AG08396 (cell line): ENCODE data around the gene NR2C2.

Source experiments
- DNase-seq: peaks from one replicate; pipeline ENCODE4 v3.0.0; 2012; ENCODE audit warnings: low spot score, mixed read lengths

Gene NR2C2

GRCh38 chr3:14921811-14922705 lies 25.3 kb upstream of the NR2C2 start:
- DNase-seq = no peak

GRCh38 chr3:14922863-14923262 lies 24.5 kb upstream of the NR2C2 start:
- no peak for DNase-seq

GRCh38 chr3:14923476-14923875 lies 23.9 kb upstream of the NR2C2 start:
- DNase-seq = no peak

GRCh38 chr3:14925729-14926591 lies 21.4 kb upstream of the NR2C2 start:
- peak; percentile 57 for DNase-seq

DNA sequence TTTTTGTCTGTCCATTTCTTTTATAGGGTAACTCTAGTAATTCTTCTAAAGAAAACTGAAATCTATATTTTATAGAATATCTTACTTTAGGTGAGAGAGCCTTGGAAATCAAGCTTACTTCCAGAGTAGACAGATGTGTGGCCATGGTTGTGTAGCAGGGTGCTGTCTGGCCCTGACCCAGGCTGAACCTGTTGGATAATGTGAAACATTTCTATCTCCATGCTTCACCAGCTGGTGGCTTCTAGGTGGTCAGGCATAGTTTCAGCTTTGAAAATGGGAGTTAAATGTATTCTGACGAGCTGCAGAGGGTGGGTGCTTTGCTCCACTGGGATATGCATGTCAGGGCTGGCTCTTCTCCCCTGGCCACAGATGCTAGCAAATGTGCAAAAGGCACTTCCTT lies 20.8 kb upstream of the NR2C2 start:
- DNase-seq = no peak

GRCh38 chr3:14927308-14927707 lies 20.1 kb upstream of the NR2C2 start:
- DNase-seq = no peak

DNA sequence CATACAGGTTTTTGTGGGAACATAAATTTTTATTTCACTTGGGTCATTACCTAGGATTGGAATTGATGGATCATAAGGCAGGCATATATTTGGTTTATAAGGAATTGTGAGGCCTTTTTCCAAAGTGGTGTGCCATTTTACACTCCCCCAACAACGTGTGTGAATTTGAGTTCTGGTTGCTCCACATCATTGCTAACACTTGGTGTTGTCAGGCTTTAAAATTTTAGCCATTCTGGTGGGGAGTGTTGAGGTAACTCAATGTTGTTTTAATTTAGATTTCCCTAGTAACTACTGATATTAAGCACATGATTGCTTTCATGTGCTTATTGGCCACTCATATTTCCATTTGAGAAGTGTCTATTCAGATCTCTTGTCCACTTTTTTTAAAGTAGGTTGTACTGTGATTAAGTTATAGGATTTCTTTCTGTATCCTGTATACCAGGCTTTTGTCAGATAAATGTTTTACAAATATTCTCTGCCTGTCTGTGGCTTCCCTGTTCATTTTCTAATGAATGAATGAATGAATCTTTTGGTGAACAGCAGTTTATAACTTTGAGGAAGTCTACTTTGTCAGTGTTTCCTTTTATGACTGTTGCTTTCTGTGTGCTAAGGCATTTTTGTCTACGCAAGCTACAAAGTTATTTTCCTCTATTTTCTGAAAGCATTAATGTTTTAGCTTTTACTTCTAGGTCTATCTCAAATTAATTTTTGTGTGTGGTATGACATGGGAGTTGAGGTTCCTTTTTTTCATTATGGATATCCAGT lies 17.9 kb upstream of the NR2C2 start:
- no peak for DNase-seq

DNA sequence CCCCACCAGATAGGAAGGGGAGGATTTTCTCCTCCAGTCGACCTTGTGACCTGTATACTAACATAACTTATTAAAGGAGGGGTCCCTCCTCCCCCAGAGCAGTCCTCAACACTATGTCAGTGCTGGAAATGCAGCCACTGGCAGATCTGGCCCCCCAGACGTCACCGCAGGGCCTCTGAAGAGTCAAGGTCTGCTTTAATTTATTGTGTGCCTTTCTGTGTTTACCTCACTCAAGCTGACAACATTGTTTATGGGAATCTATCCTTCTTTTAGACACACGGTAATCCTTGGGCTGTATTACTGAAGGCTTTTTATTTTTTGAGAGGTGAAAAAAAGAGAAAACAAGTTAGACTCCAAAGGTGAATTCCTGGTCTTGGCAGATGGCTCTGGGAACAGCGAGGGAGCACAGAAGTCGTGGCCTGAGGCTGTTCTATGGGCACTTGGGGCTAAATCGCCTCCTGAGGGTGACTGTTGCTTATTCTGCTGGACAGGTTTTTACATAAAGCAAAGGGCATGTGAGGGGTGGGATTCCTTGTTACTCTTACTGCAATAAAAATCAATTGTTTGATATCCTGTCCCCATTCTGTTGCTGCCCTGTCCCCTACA lies 13.5 kb upstream of the NR2C2 start:
- no peak for DNase-seq

GRCh38 chr3:14935592-14936345 lies 11.6 kb upstream of the NR2C2 start:
- no peak for DNase-seq

DNA sequence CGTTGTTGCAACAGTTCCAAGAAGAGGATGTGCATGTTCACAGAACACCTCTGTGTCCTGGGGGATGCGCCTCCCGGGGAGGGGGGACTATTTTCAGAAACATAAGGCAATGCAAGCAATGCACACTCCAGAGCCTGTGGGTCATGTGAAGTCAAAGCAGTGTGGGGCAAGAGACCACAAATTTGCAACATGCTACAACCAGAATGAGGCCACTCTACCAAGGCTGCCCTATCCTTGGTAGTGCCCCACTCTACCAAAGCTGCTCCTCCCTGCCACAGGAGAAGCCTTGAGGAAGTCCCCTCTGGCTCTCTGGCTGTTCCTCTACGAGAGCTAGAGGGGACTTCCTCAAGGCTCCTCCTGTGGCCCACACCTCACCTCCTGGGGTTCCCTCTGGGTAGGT lies 8.4 kb upstream of the NR2C2 start:
- DNase-seq = no peak

DNA sequence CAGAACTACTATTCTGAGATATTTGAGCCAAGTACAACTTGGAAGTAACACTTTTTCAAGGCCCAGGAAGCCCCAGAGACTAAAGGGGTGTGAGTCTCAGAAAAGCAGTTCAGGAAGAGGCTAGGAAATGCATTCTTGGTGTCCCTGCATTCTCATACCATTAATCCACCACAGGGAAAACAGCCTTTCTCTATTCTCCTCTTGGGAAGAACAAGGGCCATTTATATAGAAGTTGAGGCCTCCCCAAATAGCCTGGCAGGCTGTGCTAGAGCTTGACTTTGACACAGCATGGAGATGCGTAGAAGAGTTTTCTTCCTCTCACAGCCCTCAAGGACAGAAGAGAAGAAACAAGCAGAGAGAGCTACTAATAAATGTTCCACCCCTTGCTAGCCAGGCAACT lies 5.5 kb upstream of the NR2C2 start:
- DNase-seq = no peak

DNA sequence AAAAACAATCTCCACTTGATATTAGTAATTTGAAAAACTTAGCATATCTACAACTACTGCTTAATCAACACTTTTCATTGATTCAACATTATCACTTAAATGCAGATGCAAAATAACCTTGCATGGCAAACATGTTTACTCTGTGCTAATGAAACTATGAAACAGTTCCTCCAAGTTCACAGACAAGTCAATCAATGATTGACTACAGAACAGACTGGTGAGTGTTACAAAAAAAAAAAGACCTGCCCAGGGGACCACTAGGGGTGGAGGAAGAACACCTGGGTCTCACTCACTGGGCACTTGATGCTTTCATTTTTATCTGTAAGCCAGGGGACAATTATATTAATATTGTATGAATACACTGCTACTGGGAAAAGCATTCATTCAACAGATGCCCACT lies 4.3 kb upstream of the NR2C2 start:
- no peak for DNase-seq

GRCh38 chr3:14946236-14946635 lies 1.1 kb upstream of the NR2C2 start:
- DNase-seq = no peak

- DNase-seq = no peak
Measured at GRCh38 chr3:14946739-14947099, 664 bp upstream of the NR2C2 start.

DNA sequence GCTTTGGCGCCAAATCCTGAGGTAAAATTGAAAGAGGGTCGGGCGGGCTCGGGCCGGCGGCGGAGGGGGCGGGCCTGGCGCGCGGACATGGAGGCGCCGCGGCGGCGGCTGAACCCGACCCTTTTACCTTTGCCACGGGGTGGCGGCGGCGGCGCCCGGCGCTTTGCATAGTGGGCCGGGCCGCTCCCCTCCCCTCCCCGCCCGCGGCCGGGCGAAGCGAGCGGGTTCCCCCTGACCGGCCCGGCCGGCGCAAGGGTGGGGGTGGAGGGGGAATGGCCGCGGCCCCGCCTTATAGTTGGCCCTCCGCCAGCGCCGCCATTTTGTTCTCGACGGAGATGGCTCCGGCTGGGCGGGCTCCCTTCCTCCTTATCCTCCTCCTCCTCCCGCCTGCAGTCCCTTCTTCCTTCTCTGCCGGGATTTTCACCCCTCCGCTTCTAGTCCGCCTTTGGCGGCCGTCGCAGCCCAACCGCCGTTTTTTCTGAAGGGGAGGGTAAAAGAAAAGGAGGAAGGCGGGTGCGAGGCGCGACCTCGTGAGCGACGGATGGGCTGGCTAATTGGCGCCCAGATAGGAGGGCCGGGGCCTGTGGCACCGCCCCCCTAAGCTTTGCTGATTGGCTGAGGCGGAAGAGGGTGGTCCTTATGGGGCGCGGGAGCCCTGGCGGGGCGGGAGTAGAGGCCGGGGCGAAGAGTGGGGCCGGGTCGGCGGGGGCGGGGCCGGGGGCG lies 664 bp downstream of the NR2C2 start:
- peak; percentile 99 for DNase-seq

- DNase-seq = no peak
Measured at GRCh38 chr3:14948609-14949038, 1.2 kb downstream of the NR2C2 start.

DNA sequence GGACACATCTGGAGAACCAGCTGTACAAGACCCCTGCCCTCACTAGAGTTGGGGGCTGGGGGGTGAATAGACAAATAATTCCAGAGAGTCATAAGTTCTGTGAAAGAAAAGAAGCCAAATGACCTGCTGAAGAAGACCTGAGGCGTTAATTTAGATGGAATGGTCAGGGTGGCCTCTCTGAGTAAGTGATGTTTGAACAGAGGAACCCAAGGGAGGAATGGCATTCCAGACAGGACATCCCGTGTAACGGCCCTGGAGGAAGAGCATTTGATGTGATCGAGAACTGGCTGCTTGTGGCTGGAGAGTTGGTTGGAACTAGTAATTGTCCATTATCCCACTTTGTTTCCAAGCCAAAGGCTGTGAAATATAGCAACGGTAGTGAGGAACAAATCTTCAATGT lies 1.7 kb downstream of the NR2C2 start:
- DNase-seq = peak; percentile 16

- no peak for DNase-seq
Measured at GRCh38 chr3:14950274-14950673, 2.9 kb downstream of the NR2C2 start.

DNA sequence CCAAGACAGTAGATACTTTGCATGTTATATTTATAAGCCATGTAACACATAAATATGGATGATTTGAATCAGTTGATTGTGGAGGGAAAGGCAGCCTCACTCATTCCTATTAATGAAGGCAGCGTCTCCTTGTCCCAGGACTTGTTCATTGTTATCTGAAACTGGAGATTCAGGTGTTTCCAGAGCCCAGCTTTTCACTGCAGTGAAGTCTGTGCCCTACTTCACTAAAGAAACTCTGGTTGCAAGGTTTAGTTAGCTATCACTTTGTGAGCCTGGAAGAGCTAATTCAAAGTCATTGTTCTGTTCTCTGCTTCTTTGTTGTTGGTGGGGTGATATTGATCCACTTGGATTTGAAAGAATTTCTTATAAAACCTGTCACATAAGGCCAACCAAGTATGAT lies 9.8 kb downstream of the NR2C2 start:
- DNase-seq = no peak

GRCh38 chr3:14957925-14958324 lies 10.5 kb downstream of the NR2C2 start:
- DNase-seq = no peak
